HG02763 (cell line): ENCODE data around the gene CELF2.

Experiments
- ATAC-seq: cut with Tn5 transposase; IDR thresholded peaks from one replicate; pipeline ENCODE4 v1.9.1; 2021; ENCODE audit warnings: mild to moderate bottlenecking, moderate library complexity; ENCODE audit not compliant: unreplicated experiment

CELF2 gene

GRCh38 chr10:11152801-11153200, 135.1 kb downstream of the CELF2 start:
- ATAC-seq = no peak

GRCh38 chr10:11153245-11153644, 135.6 kb downstream of the CELF2 start:
- ATAC-seq = no peak

DNA sequence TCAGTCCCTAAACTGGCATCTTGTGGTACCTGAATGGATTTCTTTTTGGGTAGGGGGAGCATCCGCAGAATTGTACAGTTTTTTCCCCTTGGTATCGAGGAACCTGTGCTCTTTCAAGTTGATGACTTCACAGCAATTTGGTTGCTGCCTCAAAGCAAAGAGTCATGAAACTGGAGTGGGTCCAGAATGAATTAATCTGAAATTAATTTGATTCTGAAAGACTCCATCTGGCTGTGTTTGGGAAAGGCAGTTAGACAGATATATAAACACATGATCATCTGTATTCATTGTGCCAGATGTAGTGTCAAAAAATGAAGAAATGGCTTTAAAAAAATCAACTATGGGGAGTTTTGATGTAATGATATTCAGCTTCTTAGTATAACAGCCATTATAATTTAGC, 136.1 kb downstream of the CELF2 start:
- no peak for ATAC-seq

GRCh38 chr10:11154333-11154732, 136.7 kb downstream of the CELF2 start:
- ATAC-seq = peak; percentile 46

DNA sequence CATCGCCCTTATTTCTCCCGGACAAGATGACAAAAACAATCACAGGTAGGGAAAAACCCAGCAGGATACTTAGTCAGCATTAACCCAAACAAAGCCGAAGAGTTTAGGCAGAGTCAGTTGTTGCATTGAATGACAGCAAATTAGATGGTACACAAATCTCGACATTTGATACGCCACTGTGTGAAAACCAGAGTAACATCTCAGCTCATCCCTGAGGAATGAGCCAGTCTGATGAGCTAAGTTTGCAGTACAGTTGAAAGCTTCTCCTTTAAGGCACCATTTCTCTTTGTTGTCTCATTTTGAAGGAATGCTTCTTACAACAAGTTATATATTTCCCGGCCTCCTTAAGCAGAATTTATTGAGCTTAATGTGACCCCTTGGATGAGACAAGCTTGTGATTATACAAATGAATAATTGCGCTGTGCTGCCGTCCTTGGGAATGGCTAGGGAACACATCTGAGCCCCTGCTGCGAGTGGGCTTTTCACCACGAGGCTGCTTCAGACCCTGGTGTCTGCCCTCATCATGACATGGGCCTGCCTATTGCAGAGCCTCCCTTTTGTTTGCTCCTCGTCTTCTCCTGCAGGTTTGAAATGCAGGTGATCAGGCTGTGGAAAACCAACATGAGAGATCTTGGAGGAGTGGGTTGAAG, 137.3 kb downstream of the CELF2 start:
- no peak for ATAC-seq

- ATAC-seq = no peak
Observed at GRCh38 chr10:11156480-11156879, 138.8 kb downstream of the CELF2 start.

- no peak for ATAC-seq
Observed at GRCh38 chr10:11157292-11158076, 139.8 kb downstream of the CELF2 start.

- ATAC-seq = no peak
Observed at GRCh38 chr10:11158080-11158479, 140.4 kb downstream of the CELF2 start.

DNA sequence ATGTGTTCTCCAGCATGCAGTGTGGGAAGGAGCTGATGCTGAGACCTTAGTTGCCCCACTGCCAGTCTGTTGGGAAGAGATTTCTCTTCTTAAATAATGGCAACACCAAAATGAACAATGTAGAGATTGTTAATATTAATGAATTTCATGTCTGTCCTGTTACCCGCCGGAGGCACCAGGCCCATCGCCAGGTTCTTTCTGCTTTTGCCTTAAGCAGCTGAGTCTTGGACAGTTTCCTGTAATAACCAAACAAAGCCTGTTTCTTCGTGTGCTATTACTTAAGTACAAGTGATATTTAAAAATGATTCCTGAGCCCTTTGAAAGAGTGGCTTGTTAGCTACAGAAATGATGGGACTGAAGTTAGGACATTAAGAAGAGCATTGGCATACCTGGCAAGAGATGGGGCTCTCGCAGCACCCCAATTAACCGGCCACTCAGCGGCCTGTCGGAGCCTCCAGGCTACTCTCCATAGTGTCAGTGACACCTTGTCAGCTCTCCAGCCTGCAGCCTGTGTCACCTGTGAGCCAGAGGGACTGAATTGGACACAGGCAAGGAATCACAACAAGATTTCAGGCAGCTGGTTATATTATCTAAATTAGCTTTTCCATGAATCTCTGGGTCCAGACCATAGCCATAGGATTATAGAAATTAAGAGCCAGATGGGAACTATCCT, 142.0 kb downstream of the CELF2 start:
- no peak for ATAC-seq

- ATAC-seq = no peak
Observed at GRCh38 chr10:11161096-11161495, 143.4 kb downstream of the CELF2 start.

DNA sequence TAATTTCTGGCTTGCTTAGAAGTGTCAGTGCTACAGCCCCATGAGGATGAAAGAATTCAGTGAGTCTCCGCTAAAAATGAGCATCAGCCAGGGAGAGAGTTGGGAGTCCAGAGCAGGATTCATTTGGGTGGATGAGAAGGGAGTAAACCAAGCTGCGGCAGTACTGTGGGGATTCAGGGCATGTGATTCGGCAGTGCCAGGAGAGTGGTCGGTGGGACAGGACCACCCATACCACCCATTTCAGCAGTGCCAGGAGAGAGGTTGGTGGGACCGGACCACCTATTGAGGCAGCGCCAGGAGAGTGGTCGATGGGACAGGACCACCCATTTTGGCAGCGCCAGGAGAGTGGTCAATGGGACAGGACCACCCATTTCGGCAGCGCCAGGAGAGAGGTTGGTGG, 144.2 kb downstream of the CELF2 start:
- no peak for ATAC-seq

GRCh38 chr10:11162828-11163599, 145.3 kb downstream of the CELF2 start:
- peak; percentile 63 for ATAC-seq

GRCh38 chr10:11163780-11164550, 146.3 kb downstream of the CELF2 start:
- ATAC-seq = no peak

- no peak for ATAC-seq
Observed at GRCh38 chr10:11164551-11164802, 146.8 kb downstream of the CELF2 start.

GRCh38 chr10:11164803-11165590, 147.3 kb downstream of the CELF2 start:
- no peak for ATAC-seq

GRCh38 chr10:11165591-11166543, 148.2 kb downstream of the CELF2 start:
- ATAC-seq = peak; percentile 58

DNA sequence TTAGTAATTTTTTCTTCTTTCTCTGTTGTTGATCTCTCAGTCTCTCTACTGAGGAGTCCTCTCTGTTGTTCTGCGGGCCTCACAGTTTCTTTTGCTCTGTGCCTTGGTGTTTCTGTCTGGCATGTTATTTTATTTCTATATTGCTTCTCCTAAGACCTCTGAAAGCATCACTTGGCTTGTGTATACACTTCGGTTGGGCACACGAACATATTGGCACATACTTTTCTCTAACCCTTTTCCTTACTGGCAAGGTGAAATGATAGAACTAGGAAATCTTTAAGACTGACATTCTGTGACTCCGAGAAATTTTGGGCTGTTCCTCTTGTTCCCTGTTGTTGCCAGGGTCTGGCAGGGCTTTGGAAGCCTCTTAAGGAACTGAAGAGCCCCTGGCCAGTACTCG, 148.9 kb downstream of the CELF2 start:
- no peak for ATAC-seq

DNA sequence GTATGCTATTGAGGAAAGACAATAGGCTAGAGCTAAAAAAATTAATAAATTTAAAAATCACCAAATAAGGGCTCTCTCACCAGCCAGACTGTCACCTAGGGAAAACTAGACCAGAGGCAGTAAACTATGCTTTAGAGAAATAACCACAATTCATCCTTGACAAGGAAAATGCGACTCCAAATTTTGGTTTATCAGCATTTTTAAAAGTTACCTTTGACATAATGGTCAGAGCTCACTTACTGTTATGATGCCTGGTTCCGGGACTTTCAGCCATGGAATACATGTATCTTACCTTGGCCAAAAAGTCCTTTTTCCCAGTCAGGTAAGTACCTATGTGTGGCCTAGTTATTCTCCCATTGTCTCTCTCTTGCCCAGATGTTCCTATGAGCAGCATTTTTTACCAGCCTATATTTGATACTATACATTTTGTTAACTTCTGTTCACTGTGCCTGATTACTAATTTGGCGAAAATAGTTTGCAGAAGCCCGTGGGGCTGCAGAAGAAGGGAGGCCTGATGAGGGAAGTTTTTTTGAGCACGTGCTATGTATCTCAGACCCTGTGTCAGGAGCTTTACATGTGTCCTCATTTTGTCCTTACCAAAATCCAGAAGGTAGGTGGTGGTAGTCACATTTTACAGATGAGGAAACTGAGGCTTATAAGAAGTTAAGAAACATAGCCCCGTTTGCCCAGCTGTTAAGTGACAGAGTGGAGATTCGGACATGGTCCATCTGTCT, 149.7 kb downstream of the CELF2 start:
- ATAC-seq = no peak
